B cell (primary cell): ENCODE data around the gene GCNA. TPM values are rescaled to one million over a fixed set of nuclear protein-coding genes. Genes with fewer than 3 reads are reported as not detected.

Experiments
- ATAC-seq: fragments of 200-7000 bp; cut with Tn5 transposase; one replicate; pipeline ENCODE4 v1.10.0; 2021; ENCODE audit warnings: low read depth, mild to moderate bottlenecking, moderate number of reproducible peaks, moderate library complexity
- CTCF ChIA-PET: fragments of 350-600 bp; sonication (Branson Sonifier 250); formaldehyde crosslinking; loops from one replicate; lab custom pipeline; 2021; ENCODE audit warnings: antibody characterized with exemption, inconsistent platforms; lab: Charles Lee
- POLR2A ChIA-PET: fragments of 350-600 bp; sonication (Branson Sonifier 250); formaldehyde crosslinking; loops from one replicate; lab custom pipeline; 2021; ENCODE audit warnings: antibody characterized with exemption; lab: Charles Lee
- DNase-seq: peaks from one replicate; pipeline ENCODE4 v3.0.0; 2013
- H2AFZ ChIP-seq: 2 replicates; pipeline ENCODE4 v1.6.1; 2012; ENCODE audit warnings: mild to moderate bottlenecking, low read depth, low read length; ENCODE audit not compliant: insufficient read depth, poor library complexity, severe bottlenecking
- H3K27ac ChIP-seq, 2 donors: 1 replicate in 1 of 2; 2 replicates in 1 of 2; pipeline ENCODE4 v1.5.1; 2012 to 2013; ENCODE audit warnings: low read length in 2 of 2, mild to moderate bottlenecking in 2 of 2, moderate library complexity in 1 of 2
- H3K27me3 ChIP-seq, 4 experiments: fragments of 200-600 bp in 1 of 4; sonication (generic) in 1 of 4; replicated peaks in 1 of 4; 1 replicate in 2 of 4; 2 replicates in 2 of 4; pipeline versions ENCODE4 v1.6.1 to v1.7.0; 2013 to 2016; ENCODE audit warnings: low read length in 3 of 4, mild to moderate bottlenecking in 2 of 4, mixed read lengths in 1 of 4, moderate library complexity in 1 of 4; ENCODE audit not compliant: insufficient read depth in 4 of 4, control insufficient read depth in 3 of 4; ENCODE audit errors: control extremely low read depth in 1 of 4
- H3K36me3 ChIP-seq, 2 experiments: replicated peaks in 1 of 2; 1 replicate in 1 of 2; 2 replicates in 1 of 2; pipeline versions ENCODE4 v1.6.1 to v1.7.1; 2013; ENCODE audit warnings: low read length in 1 of 2; ENCODE audit not compliant: insufficient read depth in 2 of 2, control insufficient read depth in 1 of 2; ENCODE audit errors: control extremely low read depth in 1 of 2, extremely low read depth in 1 of 2
- H3K4me1 ChIP-seq, 2 donors: fragments of 200-600 bp in 1 of 2; sonication (generic) in 1 of 2; 1 replicate in 1 of 2; 2 replicates in 1 of 2; pipeline versions ENCODE4 v1.5.1 to v1.6.1; 2013 to 2017; ENCODE audit warnings: low read length in 2 of 2; ENCODE audit not compliant: control insufficient read depth in 2 of 2, insufficient read depth in 2 of 2
- H3K4me2 ChIP-seq: replicated peaks from 2 replicates; pipeline ENCODE3; 2012; ENCODE audit warnings: mild to moderate bottlenecking, low read depth, low read length; ENCODE audit not compliant: poor library complexity, severe bottlenecking
- H3K4me3 ChIP-seq, 5 experiments: fragments of 200-600 bp in 1 of 5; sonication (generic) in 1 of 5; 1 replicate in 3 of 5; 2 replicates in 2 of 5; pipeline versions ENCODE4 v1.5.1 to v1.7.0; 2011 to 2016; ENCODE audit warnings: low read length in 4 of 5, mild to moderate bottlenecking in 4 of 5, low read depth in 2 of 5, control low read depth in 1 of 5, moderate library complexity in 1 of 5; ENCODE audit not compliant: insufficient read depth in 1 of 5; ENCODE audit errors: control extremely low read depth in 1 of 5, extremely low read depth in 1 of 5
- H3K79me2 ChIP-seq: fragments of 200-600 bp; sonication (generic); one replicate; pipeline ENCODE4 v1.6.0; 2016; ENCODE audit warnings: low read length; ENCODE audit not compliant: control insufficient read depth, insufficient read depth
- H3K9ac ChIP-seq: fragments of 200-600 bp; sonication (generic); 2 replicates; pipeline ENCODE4 v1.6.1; 2017; ENCODE audit warnings: mild to moderate bottlenecking, low read length, moderate library complexity
- H3K9me3 ChIP-seq, 3 donors: one replicate each; pipeline versions ENCODE4 v1.6.1 to v1.7.1; 2013; ENCODE audit warnings: low read length in 2 of 3; ENCODE audit not compliant: control insufficient read depth in 2 of 3, insufficient read depth in 1 of 3; ENCODE audit errors: control extremely low read depth in 1 of 3
- H4K20me1 ChIP-seq: 2 replicates; pipeline ENCODE4 v1.6.0; 2012; ENCODE audit warnings: mild to moderate bottlenecking, low read length; ENCODE audit not compliant: insufficient read depth, control insufficient read depth, poor library complexity, severe bottlenecking
- H3K27ac Mint-ChIP-seq: one replicate; pipeline ENCODE4 v1.8.0; 2021; ENCODE audit warnings: mixed read lengths
- H3K27me3 Mint-ChIP-seq: one replicate; pipeline ENCODE4 v1.8.0; 2021; ENCODE audit warnings: mixed read lengths
- H3K4me1 Mint-ChIP-seq: one replicate; pipeline ENCODE4 v1.8.0; 2021; ENCODE audit warnings: mixed read lengths
- H3K4me3 Mint-ChIP-seq: one replicate; pipeline ENCODE4 v1.8.0; 2021; ENCODE audit warnings: mixed read lengths
- H3K9me3 Mint-ChIP-seq: one replicate; pipeline ENCODE4 v1.8.0; 2022; ENCODE audit warnings: mixed read lengths; ENCODE audit not compliant: insufficient read depth
- CTCF ChIP-seq: fragments of 200-600 bp; IDR thresholded peaks from one replicate; pipeline ENCODE4 v1.8.0; 2022; ENCODE audit warnings: antibody characterized with exemption, mild to moderate bottlenecking
- EZH2 ChIP-seq: IDR thresholded peaks from 2 replicates; pipeline ENCODE4 v1.6.1; 2012; ENCODE audit warnings: borderline replicate concordance, low read depth, mild to moderate bottlenecking, moderate library complexity, low read length; ENCODE audit not compliant: insufficient read depth, poor library complexity, severe bottlenecking
- WGBS: methylation state at CpG from one replicate; pipeline ENCODE4 v1.1.5; 2013; ENCODE audit warnings: missing lambda C conversion rate; ENCODE audit not compliant: insufficient coverage; 5-methylcytosine and 5-hydroxymethylcytosine counted together
- intact Hi-C: fragments of 100-400 bp; cut with micrococcal nuclease; formaldehyde crosslinking; loops from one replicate; pipeline ENCODE4 v1.10.0; 2022
- polyA plus RNA-seq: library from polyadenylated mRNA; depleted of rRNA; stranded (reverse); fragments of >200 nt; gene quantifications from 2 replicates; pipeline ENCODE4 v1.2.3, GENCODE V29; 2012
- total RNA-seq, 2 donors: library from RNA; stranded (reverse); fragments of 120-200 nt in 1 of 2; gene quantifications; 1 replicate in 1 of 2; 2 replicates in 1 of 2; pipeline versions ENCODE4 v1.2.3 to v1.2.4, GENCODE V29; 2013 to 2022

GCNA gene
- total and polyA plus RNA-seq, 2 donors (not counting 1 experiment from before 2014, with no cell fraction given), result 4.7 to 6.2 TPM

GRCh38 chrX:71532078-71532752, 46.0 kb upstream of the GCNA start:
- DNase-seq, result peak; percentile 68
- Histone ChIP-seq H3K4me1 (peaks cover 5 to 20% of the 10 kb centered on the region in 2 donors), H3K9ac (peak overlapping the region; percentile 72), H4K20me1 (peaks cover 5% of the 10 kb centered on the region), H3K36me3 (no peaks in the 10 kb centered on the region), H3K27me3 (no peaks in the 10 kb centered on the region), H3K27ac (peak overlapping the region; percentile 87), H3K79me2 (peaks cover 47% of the 10 kb centered on the region), H3K4me2 (peak overlapping the region; percentile 63), H3K9me3 (no peaks in the 10 kb centered on the region), H2AFZ (peak overlapping the region; percentile 70), H3K4me3 (peak overlapping the region; percentile 18 to 91 (median 84))
- Mint-ChIP-seq H3K27ac (peak overlapping the region; percentile 93), H3K9me3 (no peaks in the 10 kb centered on the region), H3K4me1 (peaks cover 22% of the 10 kb centered on the region), H3K27me3 (no peaks in the 10 kb centered on the region), H3K4me3 (peak overlapping the region; percentile 97)
- ChIA-PET POLR2A (interaction anchor here (2.5 to 3.5 kb wide), 2 partner anchors 10 to 166 kb away, joined by 11 to 14 read pairs; partner anchors contain the start of gene TAF1), CTCF (no interaction called here)
- TF ChIP-seq EZH2 (no peak), CTCF (no peak)
- intact Hi-C loops, result loop anchor here (1.0 to 10.0 kb wide), 5 partner anchors 9 to 1397 kb away; partner anchors contain the start of genes IGBP1, TAF1 and ZMYM3
- WGBS, result under 1% methylated on average over 21 of the region's 25 CpGs
- peak; percentile 9 for ATAC-seq
